Right lobe of liver (tissue), 6 donors: ENCODE data around the gene C2orf76. TPM values are rescaled to one million over a fixed set of nuclear protein-coding genes. Genes with fewer than 3 reads are reported as not detected.
A peak's percentile ranks its signal among the peaks of the same experiment; 100 is the strongest.

Source experiments
- ATAC-seq, 4 donors: fragments of 200-7000 bp; cut with Tn5 transposase; one replicate each; pipeline ENCODE4 v1.9.1; 2020; ENCODE audit warnings: mild to moderate bottlenecking in 4 of 4, moderate library complexity in 4 of 4
- DNase-seq, 3 donors: peaks; one replicate each; pipeline ENCODE4 v3.0.0-alpha.2; 2020
- H3K27ac ChIP-seq, 3 donors: fragments of 200-600 bp; one replicate each; pipeline ENCODE4 v1.8.0; 2022
- H3K27me3 ChIP-seq, 2 donors: fragments of 200-600 bp; one replicate each; pipeline ENCODE4 v1.8.0; 2022
- H3K36me3 ChIP-seq, 4 donors: fragments of 200-600 bp; sonication (generic) in 1 of 4; one replicate each; pipeline versions ENCODE4 v1.5.1 to v1.8.0; 2017 to 2022; ENCODE audit warnings: control low read depth in 1 of 4
- H3K4me1 ChIP-seq, 4 donors: fragments of 200-600 bp; sonication (generic) in 1 of 4; one replicate each; pipeline versions ENCODE4 v1.5.1 to v1.8.0; 2017 to 2022; ENCODE audit warnings: control low read depth in 1 of 4
- H3K4me3 ChIP-seq, 3 donors: fragments of 200-600 bp; one replicate each; pipeline ENCODE4 v1.8.0; 2022
- H3K9me3 ChIP-seq, 4 donors: fragments of 200-600 bp; sonication (generic) in 1 of 4; one replicate each; pipeline versions ENCODE4 v1.5.1 to v1.8.0; 2017 to 2022; ENCODE audit warnings: control low read depth in 1 of 4
- POLR2A ChIP-seq: fragments of 450-650 bp; IDR thresholded peaks from one replicate; pipeline ENCODE4 v1.6.1; 2017; ENCODE audit warnings: antibody characterized with exemption, mild to moderate bottlenecking
- WGBS: methylation state at CpG from one replicate; pipeline ENCODE4 v1.1.6; 2018; ENCODE audit warnings: low coverage, low lambda C conversion rate; ENCODE audit not compliant: insufficient coverage; ENCODE audit errors: missing lambda C conversion rate; 5-methylcytosine and 5-hydroxymethylcytosine counted together
- intact Hi-C, 2 donors: fragments of 100-400 bp; cut with DNase I; formaldehyde crosslinking; loops; one replicate each; pipeline versions ENCODE4 v1.11.2 to v1.14.1; 2022
- total RNA-seq, 6 experiments: library from RNA; depleted of rRNA in 2 of 6; stranded (reverse); fragments of >200 nt in 2 of 6; fragmentation: NEBNext Ultra II Directional in 3 of 6; extraction: Animal tissue kit (Norgen Biotek cat#: 25700) in 3 of 6; gene quantifications; one replicate each; pipeline versions ENCODE4 v1.1.0 to v1.2.4, GENCODE V29; 2016 to 2023
- TF ChIP-seq, protein P1 (sequence below), 4 donors: fragments of 200-600 bp in 3 of 4; fragments of 450-650 bp in 1 of 4; IDR thresholded peaks; one replicate each; pipeline versions ENCODE4 v1.5.1 to v1.8.0; 2016 to 2022; ENCODE audit warnings: antibody characterized with exemption in 4 of 4, mild to moderate bottlenecking in 2 of 4
- donor health status: DM: no; HTN: yes; CAD: no.
- donor health status: DM: no; HTN: no; CAD: no.
- donor health status: DM: no; HTN: no; CAD: no.
- donor health status: DM: no; HTN: yes; CAD: no.
- donor health status: DM: no; HTN: yes; CAD: no.

C2orf76 gene
- total RNA-seq, 6 experiments from 2014 or later, result 2.6 to 5.5 (median 3.5) TPM

DNA sequence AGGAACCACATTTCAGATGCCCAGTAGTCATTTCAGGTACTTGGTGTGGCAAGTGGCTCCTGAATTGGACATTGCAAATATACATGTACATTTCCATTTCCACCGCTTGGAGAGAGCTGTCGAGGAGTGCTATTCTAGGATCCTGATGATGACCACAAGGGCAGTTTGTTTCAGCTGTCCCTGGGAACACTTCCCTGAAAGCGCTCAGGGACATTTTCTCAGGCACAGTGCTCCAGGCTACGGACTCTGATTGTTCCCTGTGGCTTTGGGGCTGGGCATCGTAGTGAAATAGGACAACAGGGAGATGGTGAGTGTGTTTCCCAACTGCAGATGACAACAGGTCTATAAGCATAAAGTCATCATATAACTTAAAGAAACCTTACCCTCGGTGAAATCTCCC lies 3.2 kb upstream of the C2orf76 start:
- ATAC-seq (no peak), DNase-seq (no peak)
- H3K27me3 ChIP-seq, result no peaks in the 10 kb centered on the region
- TF ChIP-seq, protein P1, sequence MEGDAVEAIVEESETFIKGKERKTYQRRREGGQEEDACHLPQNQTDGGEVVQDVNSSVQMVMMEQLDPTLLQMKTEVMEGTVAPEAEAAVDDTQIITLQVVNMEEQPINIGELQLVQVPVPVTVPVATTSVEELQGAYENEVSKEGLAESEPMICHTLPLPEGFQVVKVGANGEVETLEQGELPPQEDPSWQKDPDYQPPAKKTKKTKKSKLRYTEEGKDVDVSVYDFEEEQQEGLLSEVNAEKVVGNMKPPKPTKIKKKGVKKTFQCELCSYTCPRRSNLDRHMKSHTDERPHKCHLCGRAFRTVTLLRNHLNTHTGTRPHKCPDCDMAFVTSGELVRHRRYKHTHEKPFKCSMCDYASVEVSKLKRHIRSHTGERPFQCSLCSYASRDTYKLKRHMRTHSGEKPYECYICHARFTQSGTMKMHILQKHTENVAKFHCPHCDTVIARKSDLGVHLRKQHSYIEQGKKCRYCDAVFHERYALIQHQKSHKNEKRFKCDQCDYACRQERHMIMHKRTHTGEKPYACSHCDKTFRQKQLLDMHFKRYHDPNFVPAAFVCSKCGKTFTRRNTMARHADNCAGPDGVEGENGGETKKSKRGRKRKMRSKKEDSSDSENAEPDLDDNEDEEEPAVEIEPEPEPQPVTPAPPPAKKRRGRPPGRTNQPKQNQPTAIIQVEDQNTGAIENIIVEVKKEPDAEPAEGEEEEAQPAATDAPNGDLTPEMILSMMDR (IDR thresholded peaks at IDR 0.05), result no peak
- no peak for TF ChIP-seq POLR2A
- intact Hi-C loops, result no loop called here
- peaks cover 0 to 59% (median 40%) of the 10 kb centered on the region in 4 donors for H3K36me3 ChIP-seq
- H3K4me3 ChIP-seq, result no peak overlapping the region
- 90% methylated on average over 2 of the region's 6 CpGs for WGBS
- H3K27ac ChIP-seq, result no peak overlapping the region
- H3K4me1 ChIP-seq, result peaks cover 0 to 41% (median 7%) of the 10 kb centered on the region in 4 donors
- H3K9me3 ChIP-seq, result no peaks in the 10 kb centered on the region

DNA sequence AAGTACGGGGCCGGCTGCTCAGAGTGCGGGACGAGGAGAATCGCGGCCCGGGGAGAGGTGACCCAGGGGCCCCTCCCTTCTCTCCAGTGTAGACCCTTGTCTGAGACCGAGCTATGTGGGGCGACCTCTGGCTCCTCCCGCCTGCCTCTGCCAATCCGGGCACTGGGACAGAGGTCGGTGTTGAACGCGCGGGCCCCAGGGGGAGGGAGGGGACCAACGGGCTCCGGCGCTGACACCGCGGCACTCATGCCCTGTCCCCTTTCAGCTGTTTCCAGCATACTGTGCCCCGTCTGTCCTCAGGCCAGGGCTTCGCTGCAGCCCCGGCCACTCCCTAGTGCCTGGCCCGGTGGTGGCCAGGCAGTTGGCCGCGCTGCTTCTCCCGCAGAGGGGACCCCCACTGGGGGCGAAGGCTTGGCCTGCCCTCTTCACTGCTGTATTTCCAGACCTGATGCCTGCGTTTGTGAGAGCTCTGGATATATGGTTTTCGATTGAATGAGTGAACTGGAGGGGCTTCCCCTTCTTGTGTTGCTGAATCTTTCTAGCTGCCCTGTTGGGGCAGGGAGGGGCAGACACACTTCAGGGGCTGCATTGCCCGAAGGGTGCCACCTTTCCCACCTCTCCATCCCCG lies 952 bp upstream of the C2orf76 start:
- peaks cover 0 to 46% (median 7%) of the 10 kb centered on the region in 4 donors for H3K4me1 ChIP-seq
- DNase-seq, result peak; percentile 78 to 92 (median 90)
- intact Hi-C loops, result no loop called here
- WGBS, result 2% methylated on average over 9 of the region's 32 CpGs
- ATAC-seq, result peak; percentile 64 to 77 (median 72)
- peak overlapping the region; percentile 83 to 95 (median 93) for H3K27ac ChIP-seq
- no peaks in the 10 kb centered on the region for H3K9me3 ChIP-seq
- H3K27me3 ChIP-seq, result no peaks in the 10 kb centered on the region
- peaks cover 0 to 46% (median 32%) of the 10 kb centered on the region in 4 donors for H3K36me3 ChIP-seq
- H3K4me3 ChIP-seq, result peak overlapping the region; percentile 68 to 97 (median 90)
- TF ChIP-seq POLR2A, result no peak
- TF ChIP-seq, protein P1 (IDR thresholded peaks at IDR 0.05), result no peak

DNA sequence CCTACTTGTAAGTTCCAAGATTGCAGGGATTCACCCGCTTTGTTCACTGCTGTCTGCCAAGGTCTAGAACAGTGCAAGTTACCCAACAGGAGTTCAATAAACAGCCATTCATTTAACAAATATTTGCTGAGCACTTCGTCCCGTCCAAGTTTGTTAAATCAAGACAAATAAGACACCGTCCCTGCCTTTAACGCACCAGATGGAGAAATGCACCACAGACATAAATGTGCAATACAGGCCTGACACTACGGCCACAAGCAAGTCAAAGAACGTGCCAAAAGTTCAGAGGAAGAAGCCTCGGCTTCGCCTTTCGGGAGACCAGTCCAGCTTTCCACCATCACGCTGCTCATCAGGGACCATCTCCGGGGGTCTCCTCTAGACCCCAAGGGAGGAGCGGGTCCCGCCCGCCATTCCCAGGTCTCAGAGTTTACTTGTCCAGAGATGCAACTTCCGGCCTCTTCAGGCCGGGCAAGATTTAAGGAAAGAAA lies 429 bp downstream of the C2orf76 start:
- intact Hi-C loops, result no loop called here
- Histone ChIP-seq H3K4me1 (peaks cover 0 to 52% (median 7%) of the 10 kb centered on the region in 4 donors), H3K9me3 (no peaks in the 10 kb centered on the region), H3K27me3 (no peaks in the 10 kb centered on the region), H3K27ac (peak overlapping the region; percentile 90 to 95 (median 93)), H3K36me3 (peaks cover 0 to 32% (median 21%) of the 10 kb centered on the region in 4 donors), H3K4me3 (peak overlapping the region; percentile 68 to 97 (median 90))
- DNase-seq (peak in 1 of 3 donors; percentile 72), ATAC-seq (peak; percentile 37 to 64 (median 58))
- TF ChIP-seq, protein P1 (IDR thresholded peaks at IDR 0.05), result no peak
- no peak for TF ChIP-seq POLR2A
- 3% methylated on average over 10 of the region's 17 CpGs for WGBS

DNA sequence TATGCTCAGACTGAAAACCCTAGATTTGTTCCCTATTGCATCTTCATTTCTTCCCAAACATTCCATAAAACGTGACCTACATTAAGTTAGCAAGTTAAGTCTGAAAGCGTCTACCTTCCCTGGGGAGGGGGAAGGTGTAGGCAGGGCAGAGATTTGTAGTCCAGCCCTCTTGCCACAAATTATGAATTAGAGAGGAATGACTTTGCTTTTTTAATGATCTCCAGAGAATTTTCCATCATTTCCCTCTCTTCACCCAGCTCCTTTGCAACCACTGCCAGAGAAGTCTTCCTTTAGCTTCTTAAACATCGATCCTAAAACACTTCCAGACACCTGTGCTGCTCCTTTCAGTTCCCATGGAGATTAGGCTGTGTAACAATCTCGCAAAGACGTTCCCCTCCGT lies 1.2 kb downstream of the C2orf76 start:
- WGBS, result 30% methylated on average over 6 of the region's 6 CpGs

More for the DNA sequence above, 1.2 kb downstream of the C2orf76 start:
- DNase-seq (no peak), ATAC-seq (no peak)
- Histone ChIP-seq H3K4me3 (peak overlapping the region; percentile 68 to 97 (median 90)), H3K4me1 (peaks cover 0 to 52% (median 7%) of the 10 kb centered on the region in 4 donors), H3K36me3 (peaks cover 0 to 25% (median 13%) of the 10 kb centered on the region in 4 donors), H3K27me3 (no peaks in the 10 kb centered on the region), H3K27ac (peak overlapping the region in 2 of 3 donors; percentile 93 to 95), H3K9me3 (no peaks in the 10 kb centered on the region)
- no peak for TF ChIP-seq POLR2A
- TF ChIP-seq, protein P1 (IDR thresholded peaks at IDR 0.05), result no peak
- intact Hi-C loops, result no loop called here
